Stimulated activated CD8-positive, alpha-beta memory T cell treated with anti-CD3 and anti-CD28 coated beads, Interleukin-7, amount 100 ng/mL, for 24 hours (primary cell): ENCODE measurements around the gene FMO1.
"Not testable (repeated sequence)": the region's sequence is repeated elsewhere in the genome, so short reads cannot be mapped to it uniquely, and the experiment has no call there.

Experiments
- DNase-seq: peaks from one replicate; pipeline ENCODE4 v3.0.0-alpha.2; 2020; ENCODE audit warnings: low read depth

The FMO1 gene, protein sequence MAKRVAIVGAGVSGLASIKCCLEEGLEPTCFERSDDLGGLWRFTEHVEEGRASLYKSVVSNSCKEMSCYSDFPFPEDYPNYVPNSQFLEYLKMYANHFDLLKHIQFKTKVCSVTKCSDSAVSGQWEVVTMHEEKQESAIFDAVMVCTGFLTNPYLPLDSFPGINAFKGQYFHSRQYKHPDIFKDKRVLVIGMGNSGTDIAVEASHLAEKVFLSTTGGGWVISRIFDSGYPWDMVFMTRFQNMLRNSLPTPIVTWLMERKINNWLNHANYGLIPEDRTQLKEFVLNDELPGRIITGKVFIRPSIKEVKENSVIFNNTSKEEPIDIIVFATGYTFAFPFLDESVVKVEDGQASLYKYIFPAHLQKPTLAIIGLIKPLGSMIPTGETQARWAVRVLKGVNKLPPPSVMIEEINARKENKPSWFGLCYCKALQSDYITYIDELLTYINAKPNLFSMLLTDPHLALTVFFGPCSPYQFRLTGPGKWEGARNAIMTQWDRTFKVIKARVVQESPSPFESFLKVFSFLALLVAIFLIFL

GRCh38 chr1:171248302-171248701 is at the start of gene FMO1:
Gene FMO1 (plus strand): TSS chr1:171248494. CDS start chr1:171258088, 9,594 bp downstream.
- DNase-seq, result no peak

- DNase-seq, result no peak
These were observed 44.0 kb upstream of the FMO1 start for GRCh38 chr1:171204296-171204695.

DNA sequence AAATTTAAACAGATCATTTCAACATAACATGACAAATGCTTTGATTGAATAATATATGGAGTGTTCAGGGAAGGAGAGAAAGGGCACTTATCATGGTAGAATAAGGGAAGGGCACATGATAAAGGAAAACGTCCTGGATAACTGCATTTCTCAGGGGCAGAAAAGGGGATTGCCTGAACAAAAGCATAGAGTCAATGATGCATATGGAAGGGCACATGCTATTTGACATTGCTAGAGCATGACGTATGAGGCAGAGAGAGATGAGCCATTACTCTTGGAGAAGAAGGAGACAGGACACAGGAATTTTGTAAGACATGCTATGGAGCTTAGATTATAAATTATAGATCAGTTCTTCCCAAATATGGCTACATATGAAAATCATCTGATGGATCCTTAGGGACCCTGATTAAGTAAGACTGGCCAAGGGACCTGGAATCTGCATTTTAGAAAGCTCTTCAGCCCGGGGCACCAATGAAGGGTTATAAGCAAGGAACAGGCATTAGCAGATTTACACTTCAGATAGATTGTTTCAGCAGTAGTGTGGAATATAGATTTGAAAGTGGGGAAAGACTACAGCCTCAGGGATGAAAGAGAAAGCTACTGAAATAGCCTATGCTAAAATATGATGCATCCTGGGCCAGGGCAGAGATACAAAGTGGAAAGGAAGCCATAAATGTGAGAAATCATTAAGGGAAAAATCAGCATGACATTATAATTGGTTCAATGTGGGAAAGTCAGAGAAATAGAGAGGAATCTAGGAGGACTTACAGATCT is 41.9 kb upstream of the FMO1 start:
- no peak for DNase-seq

- no peak for DNase-seq
These were observed 41.3 kb upstream of the FMO1 start for GRCh38 chr1:171206978-171207355.

DNA sequence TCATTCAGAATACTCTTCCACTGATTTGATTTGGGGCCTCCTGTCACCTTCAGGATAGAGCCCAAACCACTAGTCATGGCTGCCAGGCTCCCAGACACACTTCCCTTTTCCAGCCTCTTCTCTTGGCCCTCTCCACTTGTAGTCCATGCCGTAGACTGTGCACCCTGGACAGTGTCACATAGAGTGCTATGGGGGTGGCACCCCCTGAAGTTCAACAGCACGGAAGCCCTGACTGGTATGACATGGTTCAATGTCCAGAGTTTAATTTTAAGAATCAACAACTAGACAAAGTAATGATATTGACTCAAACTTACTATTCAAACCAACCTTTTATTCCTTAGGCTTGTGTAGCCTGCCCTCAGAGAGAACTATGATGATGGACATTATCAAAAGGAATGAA is 40.9 kb upstream of the FMO1 start:
- no peak for DNase-seq

DNA sequence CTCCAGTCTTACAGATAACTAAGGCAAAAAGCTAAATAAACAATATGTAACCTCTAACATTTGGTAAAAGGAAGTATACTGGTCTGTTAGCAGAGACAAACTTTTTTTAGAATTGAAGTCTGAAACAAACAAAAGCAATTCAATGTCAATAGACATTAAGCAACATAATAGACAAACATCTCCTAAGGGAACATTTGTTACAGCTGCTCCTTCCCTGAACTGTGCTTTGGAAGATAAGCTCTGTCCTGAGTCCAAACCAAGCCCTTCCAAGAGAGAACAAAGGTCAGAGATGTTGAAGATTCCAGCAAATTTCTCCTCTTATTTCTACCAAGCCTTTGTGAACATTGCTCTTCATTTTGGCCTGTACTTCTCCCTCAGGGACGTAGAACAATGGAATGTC is 37.9 kb upstream of the FMO1 start:
- no peak for DNase-seq

DNA sequence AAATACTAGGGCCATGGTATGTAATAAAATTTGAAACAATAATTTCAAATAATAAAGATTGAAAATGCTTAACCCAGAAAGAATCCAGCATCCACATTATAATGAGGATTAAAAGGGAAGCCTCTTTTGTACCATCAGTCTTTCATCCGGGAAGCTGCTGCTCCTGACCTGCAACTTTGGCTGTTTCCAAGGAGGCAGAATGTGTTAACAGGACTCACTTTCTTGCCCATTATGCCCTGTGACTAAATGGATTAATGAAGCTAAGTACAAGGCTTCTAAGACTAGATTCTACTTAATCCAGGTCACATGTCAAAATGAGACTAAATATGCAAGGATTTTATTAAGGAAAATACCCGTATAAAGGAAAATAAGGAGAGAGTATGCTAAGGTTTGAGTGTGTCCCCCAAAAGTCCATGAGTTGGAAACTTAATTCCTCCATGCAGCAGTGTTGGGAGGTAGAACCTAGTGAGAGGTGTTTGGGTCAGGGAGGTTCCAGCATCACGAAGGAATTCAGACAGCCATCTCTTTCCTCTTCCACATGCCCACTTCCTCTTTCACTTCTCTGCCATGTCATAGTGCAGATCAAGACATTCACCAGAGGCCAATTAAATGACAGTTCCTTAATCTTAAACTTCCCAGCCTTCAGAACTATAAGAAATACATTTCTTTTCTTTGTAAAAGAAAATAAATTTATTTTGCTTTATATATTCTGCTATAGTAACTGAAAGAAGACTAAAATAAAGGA is 35.5 kb upstream of the FMO1 start:
- no peak for DNase-seq

- no peak for DNase-seq
These were observed 34.5 kb upstream of the FMO1 start for GRCh38 chr1:171213559-171214454.

GRCh38 chr1:171217658-171218443 is 30.4 kb upstream of the FMO1 start:
- no peak for DNase-seq

DNA sequence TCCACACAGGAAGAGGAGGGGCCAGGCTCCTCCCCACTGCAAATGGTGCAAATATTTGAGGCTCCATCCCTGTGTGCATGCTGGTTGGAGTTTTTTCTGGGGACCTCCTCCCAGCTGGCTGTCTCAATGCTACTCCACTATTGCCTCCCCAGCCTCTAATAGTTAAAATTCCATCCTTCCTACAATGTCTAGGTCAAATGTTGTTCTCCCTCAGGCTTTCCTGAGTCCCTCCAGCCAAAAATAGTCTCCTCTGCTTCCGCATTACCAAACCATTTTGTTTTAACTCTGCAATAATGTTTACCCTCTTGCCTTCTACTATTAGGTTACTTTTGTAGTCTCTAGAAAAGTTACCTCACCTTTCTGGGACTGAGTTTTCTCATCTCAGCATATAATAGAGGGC is 29.6 kb upstream of the FMO1 start:
- no peak for DNase-seq

- no peak for DNase-seq
These were observed 28.8 kb upstream of the FMO1 start for GRCh38 chr1:171219346-171220080.

DNA sequence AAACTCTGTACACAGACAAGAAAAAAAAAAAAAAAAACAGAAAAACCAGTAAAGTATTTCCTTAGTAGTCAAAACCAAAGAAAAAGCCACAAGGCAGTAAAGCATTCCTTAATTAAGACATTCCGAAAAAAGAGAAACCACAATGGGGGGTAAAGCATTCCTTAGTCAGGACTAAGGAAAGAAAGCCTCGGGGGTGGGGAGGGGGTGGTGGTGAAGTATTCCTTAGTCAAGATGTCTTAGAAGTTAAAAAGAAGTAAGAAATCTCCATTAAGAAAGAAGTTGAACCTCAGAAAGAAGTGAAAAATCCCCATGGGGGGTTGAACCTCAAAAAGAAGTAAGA is 28.2 kb upstream of the FMO1 start:
- DNase-seq, result no peak

DNA sequence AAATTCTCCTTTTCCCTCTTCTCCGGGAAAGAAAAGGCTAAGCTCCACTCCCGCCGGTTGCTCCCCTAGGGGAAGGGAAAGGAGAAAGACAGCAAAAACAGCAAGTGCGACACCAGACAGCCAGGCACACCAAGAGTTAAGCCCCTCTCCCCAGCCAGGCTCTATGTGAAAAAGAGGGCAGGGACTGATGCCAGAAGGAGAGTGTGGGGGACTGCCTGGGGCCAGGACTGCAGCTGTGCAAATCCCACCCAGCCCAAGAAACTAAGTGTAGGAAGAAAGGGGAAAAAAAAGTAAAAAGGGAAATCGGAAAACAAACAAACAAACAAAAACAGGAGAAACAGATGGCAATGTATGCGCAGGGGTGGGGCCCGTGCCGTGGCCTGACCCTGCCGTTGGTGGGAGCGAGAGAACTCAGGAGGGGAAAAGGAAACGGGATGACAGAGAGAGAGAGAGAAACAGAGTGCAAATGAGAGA is 27.7 kb upstream of the FMO1 start:
- no peak for DNase-seq

DNA sequence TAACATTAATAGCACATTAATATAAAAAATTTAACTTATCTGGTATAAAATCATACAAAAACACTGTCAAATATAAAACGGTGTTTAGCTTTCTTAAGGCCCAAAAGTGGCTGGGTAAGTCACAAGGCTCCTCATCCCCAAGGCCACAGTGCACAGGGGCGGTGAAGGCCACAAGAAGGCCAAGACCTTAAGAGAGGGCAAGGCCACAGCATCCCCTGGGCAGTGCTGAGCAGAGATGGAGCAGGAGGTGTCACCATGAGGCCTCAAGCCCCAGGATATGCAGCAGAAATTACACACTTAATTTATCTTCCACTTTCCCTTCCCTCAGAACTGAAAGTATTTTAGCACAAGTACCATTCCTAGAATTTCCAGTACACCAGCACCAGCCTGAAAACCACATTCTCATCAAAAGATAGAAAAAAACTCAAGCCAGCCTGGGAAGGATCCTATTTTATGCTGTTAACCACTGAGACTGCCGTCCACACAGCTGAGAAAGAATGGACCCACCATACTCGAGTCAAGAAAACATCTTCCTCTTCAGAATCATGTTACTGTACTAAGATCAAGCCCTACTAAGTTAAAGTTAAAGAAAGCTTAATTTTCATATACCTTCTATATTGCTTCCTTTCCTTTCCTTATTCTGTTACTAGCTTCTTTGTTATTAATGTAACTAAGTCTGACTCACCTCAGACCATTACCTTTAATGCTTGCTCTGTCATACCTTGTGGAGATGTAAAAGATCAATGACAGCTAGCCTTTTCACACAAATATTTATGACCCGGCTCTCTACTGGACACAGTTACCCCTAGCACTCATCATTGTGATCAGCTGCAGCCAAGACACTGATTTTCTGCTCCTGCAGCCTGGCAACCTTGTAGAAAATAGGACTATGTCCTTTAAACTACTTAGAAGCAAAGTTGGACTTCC is 26.4 kb upstream of the FMO1 start:
- no peak for DNase-seq

DNA sequence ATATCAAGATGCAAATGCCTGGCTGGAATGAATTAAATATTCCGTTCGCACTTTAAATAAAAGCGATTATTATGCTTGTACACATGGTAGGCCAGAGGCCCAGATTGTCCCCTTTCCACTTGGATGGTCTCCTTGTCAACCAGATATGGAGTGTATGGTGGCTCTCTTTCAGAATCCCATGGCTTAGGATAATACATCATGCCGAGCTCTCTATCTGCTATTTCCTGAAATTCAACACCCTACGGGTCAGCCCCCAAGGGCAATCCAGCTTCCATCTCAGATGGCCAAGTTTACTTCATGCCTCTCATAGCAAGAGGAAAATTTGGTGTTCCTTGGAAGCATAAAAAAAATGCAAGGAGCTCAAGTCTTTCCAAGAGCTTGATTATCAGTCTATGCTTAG is 25.4 kb upstream of the FMO1 start:
- no peak for DNase-seq

DNA sequence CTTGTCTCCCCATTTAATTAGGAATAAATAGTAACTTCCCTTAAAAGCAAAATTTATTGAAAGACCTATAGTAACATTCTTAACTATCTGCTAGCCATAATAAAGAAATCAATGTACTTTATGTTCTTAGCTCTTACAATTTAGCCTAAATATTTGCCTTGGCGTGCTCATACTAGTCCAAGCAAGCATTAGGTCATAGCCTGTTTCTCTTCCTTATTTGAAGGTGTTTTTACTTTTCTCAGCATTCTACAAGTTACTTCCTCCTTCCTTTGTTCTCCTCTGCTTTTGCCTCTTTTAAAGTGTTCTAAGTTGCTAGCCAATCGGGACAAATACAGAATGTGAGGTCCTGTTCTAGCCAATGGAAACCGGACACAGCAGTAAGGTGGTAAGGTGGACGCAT is 24.0 kb upstream of the FMO1 start:
- not testable (repeated sequence) for DNase-seq

GRCh38 chr1:171226747-171227370 is 21.4 kb upstream of the FMO1 start:
- DNase-seq, result no peak

DNA sequence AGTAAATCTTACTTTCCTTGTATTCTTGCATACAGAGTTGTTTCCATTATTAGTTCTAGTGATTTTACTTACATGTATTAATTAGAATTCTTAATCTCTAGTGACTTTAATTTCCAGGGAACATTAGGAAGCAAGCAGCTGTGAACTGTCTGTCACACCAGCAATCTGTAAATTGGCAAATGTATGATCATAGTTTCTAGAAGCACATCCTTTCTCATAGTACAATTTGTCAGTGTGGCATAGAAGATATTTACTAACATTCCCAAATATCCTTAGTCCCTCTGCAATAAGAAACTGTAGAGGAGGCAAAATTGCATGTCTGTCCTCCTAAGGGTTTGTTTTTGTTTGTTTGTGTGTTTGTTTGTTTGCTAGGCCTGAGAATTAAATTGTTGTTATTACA is 17.0 kb upstream of the FMO1 start:
- DNase-seq, result no peak
